GM23248 (cell line): ENCODE results near the gene C9orf152.

Experiments
- EZH2 ChIP-seq: fragments of 200-600 bp; sonication (generic); IDR thresholded peaks from 2 replicates; pipeline ENCODE4 v1.6.1; 2018; ENCODE audit warnings: antibody characterized with exemption, mild to moderate bottlenecking; ENCODE audit not compliant: insufficient read depth, poor library complexity, severe bottlenecking
- EZH2phosphoT487 ChIP-seq: fragments of 200-600 bp; sonication (generic); IDR thresholded peaks from 2 replicates; pipeline ENCODE4 v1.6.1; 2018; ENCODE audit warnings: antibody characterized with exemption, moderate library complexity, mild to moderate bottlenecking, low read depth; ENCODE audit not compliant: insufficient read depth

DNA sequence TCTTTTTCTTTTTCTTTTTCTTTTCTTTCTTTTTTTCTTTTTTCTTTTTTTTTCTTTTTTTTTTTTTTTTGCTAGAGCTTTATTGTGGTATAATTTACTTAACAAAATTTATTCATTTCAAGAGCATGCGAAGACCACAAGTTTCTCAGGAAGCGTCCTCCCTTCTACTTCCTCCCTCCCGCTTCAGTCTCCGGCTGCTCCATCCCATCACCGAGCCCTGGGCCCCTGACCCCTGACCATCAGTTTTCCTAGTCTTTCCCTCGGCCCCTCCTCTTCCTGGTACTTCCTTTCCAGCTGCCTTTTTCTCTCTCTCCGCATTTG, 34.7 kb downstream of the C9orf152 start:
- TF ChIP-seq EZH2phosphoT487: no peak
- TF ChIP-seq EZH2: no peak
